K562 (cell line): Measurements from ENCODE around the gene TSGA10. TPM values are rescaled to one million over a fixed set of nuclear protein-coding genes. Genes with fewer than 3 reads are reported as not detected.
A peak's percentile ranks its signal among the peaks of the same experiment; 100 is the strongest.

Experiments
- CBFA2T2 ChIP-seq: fragments of 450-650 bp; conservative IDR thresholded peaks from 2 replicates; pipeline ENCODE4 v1.6.1; 2017; ENCODE audit warnings: mild to moderate bottlenecking
- CCAR2 ChIP-seq: fragments of 200-400 bp; formaldehyde crosslinking; IDR thresholded peaks from 2 replicates; pipeline ENCODE4 v1.6.1; 2017; ENCODE audit warnings: mild to moderate bottlenecking, low read depth, low read length
- HDAC8 ChIP-seq: fragments of 450-650 bp; IDR thresholded peaks from 2 replicates; pipeline ENCODE4 v1.6.1; 2016; ENCODE audit warnings: mild to moderate bottlenecking, missing genetic modification characterization, moderate library complexity, missing compliant biosample characterization
- HEY1 ChIP-seq: fragments of 250-450 bp; sonication (Bioruptor Pico); IDR thresholded peaks from 2 replicates; pipeline ENCODE4 v1.5.0; 2020; ENCODE audit warnings: mild to moderate bottlenecking, moderate library complexity, borderline replicate concordance
- LCOR ChIP-seq: sonication (generic); formaldehyde crosslinking; IDR thresholded peaks from 2 replicates; pipeline ENCODE4 v1.8.0; 2022; ENCODE audit warnings: mild to moderate bottlenecking, missing genetic modification reagents
- MEF2D ChIP-seq: conservative IDR thresholded peaks from 2 replicates; pipeline ENCODE4 v1.6.1; 2016; ENCODE audit warnings: low read depth, missing genetic modification characterization, missing compliant biosample characterization
- MTA2 ChIP-seq: fragments of 450-650 bp; IDR thresholded peaks from 2 replicates; pipeline ENCODE4 v1.6.1; 2016; ENCODE audit warnings: low read depth
- PRMT5 ChIP-seq: sonication (generic); formaldehyde crosslinking; IDR thresholded peaks from 2 replicates; pipeline ENCODE4 v1.5.0; 2020; ENCODE audit warnings: missing genetic modification reagents
- RBM39 ChIP-seq: fragments of 200-400 bp; formaldehyde crosslinking; optimal IDR thresholded peaks from 2 replicates; pipeline ENCODE3; 2018; ENCODE audit warnings: low read depth, low read length
- ZNF583 ChIP-seq: fragments of 250-450 bp; sonication (Bioruptor Pico); IDR thresholded peaks from 2 replicates; pipeline ENCODE4 v1.4.0; 2020
- polyA plus RNA-seq, 8 experiments: library from polyadenylated mRNA; depleted of rRNA in 4 of 8; stranded (reverse) in 5 of 8; unstranded in 3 of 8; fragments of >200 nt; fragmentation: Nextera tagmentation in 2 of 8; fragmentation: Illumina TruSeq in 1 of 8; extraction: Ambion mirVana in 2 of 8; extraction: Trizol in 1 of 8; gene quantifications; 2 replicates each; pipeline versions ENCODE4 v1.2.1 to v1.2.3, GENCODE V29; 2011 to 2014; ENCODE audit warnings: inconsistent platforms in 1 of 8, missing spikeins in 1 of 8
- total RNA-seq, 7 experiments: library from RNA; depleted of rRNA in 6 of 7; stranded (reverse); fragments of >200 nt in 6 of 7; fragmentation: Illumina TruSeq in 2 of 7; extraction: Trizol in 2 of 7; gene quantifications; 2 replicates each; pipeline versions ENCODE4 v1.2.1 to v1.2.3, GENCODE V29; 2011 to 2021; ENCODE audit warnings: low replicate concordance in 1 of 7
- TF ChIP-seq, protein P1 (sequence below): sonication (generic); formaldehyde crosslinking; IDR thresholded peaks from 2 replicates; pipeline ENCODE4 v1.8.0; 2023; ENCODE audit warnings: mild to moderate bottlenecking, missing genetic modification reagents
- TF ChIP-seq, protein P2 (sequence below): fragments of 250-450 bp; sonication (Bioruptor Pico); IDR thresholded peaks from 2 replicates; pipeline ENCODE4 v1.9.0; 2021; ENCODE audit warnings: mild to moderate bottlenecking, inconsistent platforms
- TF ChIP-seq, protein P3 (sequence below), 2 experiments: fragments of 250-450 bp in 1 of 2; fragments of 450-650 bp in 1 of 2; sonication (Bioruptor Pico) in 1 of 2; IDR thresholded peaks; 2 replicates each; pipeline versions ENCODE4 v1.6.1 to v1.8.0; 2016 to 2021; ENCODE audit warnings: mild to moderate bottlenecking in 2 of 2, moderate library complexity in 2 of 2, missing compliant biosample characterization in 1 of 2, missing genetic modification characterization in 1 of 2
- TF ChIP-seq, protein P4 (sequence below): fragments of 250-450 bp; sonication (Bioruptor Pico); IDR thresholded peaks from 2 replicates; pipeline ENCODE4 v1.5.0; 2021

TSGA10 gene
- total and polyA plus RNA-seq, 9 of the 15 experiments (the other 6 are each of a cell fraction or from before 2014, with no cell fraction given) = 2.1 to 11.3 (median 3.2) TPM

DNA sequence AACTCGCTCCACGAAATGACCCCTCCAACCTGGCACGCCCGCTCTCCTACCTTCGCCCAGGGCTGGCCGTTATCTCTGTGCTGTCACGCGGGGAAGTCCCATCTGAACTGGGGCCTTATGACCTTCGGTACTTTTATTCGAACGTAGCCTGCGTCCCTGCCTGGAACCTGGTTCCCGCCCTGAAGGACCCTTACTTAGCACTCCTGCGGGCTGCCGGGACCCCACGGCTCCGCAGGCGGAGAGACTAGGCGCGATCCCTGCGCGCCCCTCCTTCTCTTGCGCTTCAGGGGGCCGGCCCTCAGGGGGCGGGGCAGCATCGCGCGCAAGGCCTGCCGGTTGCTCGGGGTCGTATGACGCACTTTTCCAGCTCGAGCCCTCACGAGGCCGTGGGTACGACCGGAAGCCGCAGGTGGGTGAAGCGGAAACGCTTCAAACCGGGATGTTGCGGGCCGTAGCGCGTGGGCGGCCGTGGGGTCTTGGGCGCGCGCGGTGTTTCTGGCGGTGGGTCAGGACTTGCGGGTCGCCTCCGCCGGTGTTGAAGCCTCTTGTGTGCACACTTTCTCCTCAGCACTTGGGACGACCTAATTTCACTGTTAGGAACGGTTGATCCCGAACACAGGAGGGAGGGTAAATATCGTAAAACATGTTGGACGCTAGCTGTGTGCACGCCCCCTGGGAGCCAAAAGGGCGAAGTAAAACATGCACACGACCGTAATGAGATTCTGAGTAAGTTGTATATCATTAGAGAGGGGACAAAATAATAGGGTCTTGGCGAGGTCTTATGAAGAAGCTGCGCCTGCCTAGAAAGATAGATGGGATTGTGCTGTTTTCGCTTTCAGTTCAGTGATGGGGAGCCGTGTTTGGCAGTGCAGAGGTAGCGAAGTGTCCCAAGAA, at the start of gene TSGA10, which contains the start of gene LIPT1 (continued):
- TF ChIP-seq, protein P1, sequence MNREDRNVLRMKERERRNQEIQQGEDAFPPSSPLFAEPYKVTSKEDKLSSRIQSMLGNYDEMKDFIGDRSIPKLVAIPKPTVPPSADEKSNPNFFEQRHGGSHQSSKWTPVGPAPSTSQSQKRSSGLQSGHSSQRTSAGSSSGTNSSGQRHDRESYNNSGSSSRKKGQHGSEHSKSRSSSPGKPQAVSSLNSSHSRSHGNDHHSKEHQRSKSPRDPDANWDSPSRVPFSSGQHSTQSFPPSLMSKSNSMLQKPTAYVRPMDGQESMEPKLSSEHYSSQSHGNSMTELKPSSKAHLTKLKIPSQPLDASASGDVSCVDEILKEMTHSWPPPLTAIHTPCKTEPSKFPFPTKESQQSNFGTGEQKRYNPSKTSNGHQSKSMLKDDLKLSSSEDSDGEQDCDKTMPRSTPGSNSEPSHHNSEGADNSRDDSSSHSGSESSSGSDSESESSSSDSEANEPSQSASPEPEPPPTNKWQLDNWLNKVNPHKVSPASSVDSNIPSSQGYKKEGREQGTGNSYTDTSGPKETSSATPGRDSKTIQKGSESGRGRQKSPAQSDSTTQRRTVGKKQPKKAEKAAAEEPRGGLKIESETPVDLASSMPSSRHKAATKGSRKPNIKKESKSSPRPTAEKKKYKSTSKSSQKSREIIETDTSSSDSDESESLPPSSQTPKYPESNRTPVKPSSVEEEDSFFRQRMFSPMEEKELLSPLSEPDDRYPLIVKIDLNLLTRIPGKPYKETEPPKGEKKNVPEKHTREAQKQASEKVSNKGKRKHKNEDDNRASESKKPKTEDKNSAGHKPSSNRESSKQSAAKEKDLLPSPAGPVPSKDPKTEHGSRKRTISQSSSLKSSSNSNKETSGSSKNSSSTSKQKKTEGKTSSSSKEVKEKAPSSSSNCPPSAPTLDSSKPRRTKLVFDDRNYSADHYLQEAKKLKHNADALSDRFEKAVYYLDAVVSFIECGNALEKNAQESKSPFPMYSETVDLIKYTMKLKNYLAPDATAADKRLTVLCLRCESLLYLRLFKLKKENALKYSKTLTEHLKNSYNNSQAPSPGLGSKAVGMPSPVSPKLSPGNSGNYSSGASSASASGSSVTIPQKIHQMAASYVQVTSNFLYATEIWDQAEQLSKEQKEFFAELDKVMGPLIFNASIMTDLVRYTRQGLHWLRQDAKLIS = peak; percentile 19; the same call in 1 of the 2 replicates
- no peak for TF ChIP-seq RBM39
- TF ChIP-seq CBFA2T2 = no peak
- TF ChIP-seq LCOR (CRISPR knock-in tag) = no peak
- no peak for TF ChIP-seq HEY1
- TF ChIP-seq, protein P2, sequence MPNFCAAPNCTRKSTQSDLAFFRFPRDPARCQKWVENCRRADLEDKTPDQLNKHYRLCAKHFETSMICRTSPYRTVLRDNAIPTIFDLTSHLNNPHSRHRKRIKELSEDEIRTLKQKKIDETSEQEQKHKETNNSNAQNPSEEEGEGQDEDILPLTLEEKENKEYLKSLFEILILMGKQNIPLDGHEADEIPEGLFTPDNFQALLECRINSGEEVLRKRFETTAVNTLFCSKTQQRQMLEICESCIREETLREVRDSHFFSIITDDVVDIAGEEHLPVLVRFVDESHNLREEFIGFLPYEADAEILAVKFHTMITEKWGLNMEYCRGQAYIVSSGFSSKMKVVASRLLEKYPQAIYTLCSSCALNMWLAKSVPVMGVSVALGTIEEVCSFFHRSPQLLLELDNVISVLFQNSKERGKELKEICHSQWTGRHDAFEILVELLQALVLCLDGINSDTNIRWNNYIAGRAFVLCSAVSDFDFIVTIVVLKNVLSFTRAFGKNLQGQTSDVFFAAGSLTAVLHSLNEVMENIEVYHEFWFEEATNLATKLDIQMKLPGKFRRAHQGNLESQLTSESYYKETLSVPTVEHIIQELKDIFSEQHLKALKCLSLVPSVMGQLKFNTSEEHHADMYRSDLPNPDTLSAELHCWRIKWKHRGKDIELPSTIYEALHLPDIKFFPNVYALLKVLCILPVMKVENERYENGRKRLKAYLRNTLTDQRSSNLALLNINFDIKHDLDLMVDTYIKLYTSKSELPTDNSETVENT (CRISPR knock-in tag) = peak; percentile 78
- TF ChIP-seq MEF2D (tag) = no peak
- TF ChIP-seq ZNF583 (CRISPR knock-in tag) = 0 out of 2 replicates have a peak, but pooled peaks have one; percentile 44
- TF ChIP-seq HDAC8 (tag) = 0 out of 2 replicates have a peak, but pooled peaks have one; percentile 30
- TF ChIP-seq, protein P3, sequence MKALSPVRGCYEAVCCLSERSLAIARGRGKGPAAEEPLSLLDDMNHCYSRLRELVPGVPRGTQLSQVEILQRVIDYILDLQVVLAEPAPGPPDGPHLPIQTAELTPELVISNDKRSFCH (CRISPR knock-in tag; IDR thresholded peaks at IDR 0.05) = no peak
- TF ChIP-seq, protein P3 (tag; IDR thresholded peaks at IDR 0.05) = 0 out of 2 replicates have a peak, but pooled peaks have one; percentile 48
- TF ChIP-seq PRMT5 (CRISPR knock-in tag) = no peak
- no peak for TF ChIP-seq CCAR2
- TF ChIP-seq, protein P4, sequence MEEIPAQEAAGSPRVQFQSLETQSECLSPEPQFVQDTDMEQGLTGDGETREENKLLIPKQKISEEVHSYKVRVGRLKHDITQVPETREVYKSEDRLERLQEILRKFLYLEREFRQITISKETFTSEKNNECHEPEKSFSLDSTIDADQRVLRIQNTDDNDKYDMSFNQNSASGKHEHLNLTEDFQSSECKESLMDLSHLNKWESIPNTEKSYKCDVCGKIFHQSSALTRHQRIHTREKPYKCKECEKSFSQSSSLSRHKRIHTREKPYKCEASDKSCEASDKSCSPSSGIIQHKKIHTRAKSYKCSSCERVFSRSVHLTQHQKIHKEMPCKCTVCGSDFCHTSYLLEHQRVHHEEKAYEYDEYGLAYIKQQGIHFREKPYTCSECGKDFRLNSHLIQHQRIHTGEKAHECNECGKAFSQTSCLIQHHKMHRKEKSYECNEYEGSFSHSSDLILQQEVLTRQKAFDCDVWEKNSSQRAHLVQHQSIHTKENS (CRISPR knock-in tag) = no peak
- no peak for TF ChIP-seq MTA2
